Stimulated activated CD4-positive, alpha-beta T cell treated with anti-CD3 and anti-CD28 coated beads, Interleukin-1b, Interleukin-23, amount 100 ng/mL, for 1 hour (primary cell): ENCODE measurements around the gene YDJC.
"Not testable (repeated sequence)": the region's sequence is repeated elsewhere in the genome, so short reads cannot be mapped to it uniquely, and the experiment has no call there.

ENCODE experiments used
- DNase-seq, 2 donors: peaks; one replicate each; pipeline ENCODE4 v3.0.0-alpha.2; 2020; ENCODE audit warnings: low read depth in 2 of 2

The YDJC gene

DNA sequence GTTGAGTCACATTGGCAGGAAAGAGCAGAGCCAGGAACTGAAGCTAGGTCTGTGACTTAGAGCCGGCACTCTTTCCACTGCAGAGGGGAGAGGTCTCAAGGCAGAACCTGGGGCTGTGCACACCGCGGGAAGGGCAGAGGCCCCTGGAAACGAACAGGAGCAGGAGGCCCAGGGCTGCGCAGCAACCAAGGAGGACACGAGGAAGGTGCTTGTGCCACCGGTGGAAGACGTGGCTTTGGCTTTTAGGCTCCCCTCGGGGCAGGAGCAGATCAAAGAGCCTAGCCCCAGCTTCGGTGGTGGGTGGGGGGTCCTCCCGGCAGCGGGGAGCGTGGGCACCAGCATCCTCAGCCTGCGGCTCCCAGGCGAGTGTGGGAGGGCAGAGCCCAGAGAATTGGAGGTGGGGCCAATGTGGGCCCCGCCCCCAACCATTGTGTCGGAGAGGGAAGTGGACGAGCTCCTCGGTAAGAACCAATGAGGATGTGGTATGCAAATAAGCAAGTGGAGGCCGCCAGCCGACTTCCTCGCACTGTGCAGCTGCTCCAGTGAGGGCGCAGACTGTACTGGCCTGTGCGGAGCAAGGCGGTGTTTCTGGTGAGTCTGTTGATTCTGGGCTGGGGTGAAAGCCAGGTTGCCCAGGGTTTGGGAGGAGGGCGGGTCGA, 2.5 kb upstream of the YDJC start, which contains the start of gene CCDC116:
CCDC116 (plus strand) TSS at position 524 of the 659 bp plus-strand sequence. CDS start 422 bp downstream, outside the sequence.
- DNase-seq: no peak

DNA sequence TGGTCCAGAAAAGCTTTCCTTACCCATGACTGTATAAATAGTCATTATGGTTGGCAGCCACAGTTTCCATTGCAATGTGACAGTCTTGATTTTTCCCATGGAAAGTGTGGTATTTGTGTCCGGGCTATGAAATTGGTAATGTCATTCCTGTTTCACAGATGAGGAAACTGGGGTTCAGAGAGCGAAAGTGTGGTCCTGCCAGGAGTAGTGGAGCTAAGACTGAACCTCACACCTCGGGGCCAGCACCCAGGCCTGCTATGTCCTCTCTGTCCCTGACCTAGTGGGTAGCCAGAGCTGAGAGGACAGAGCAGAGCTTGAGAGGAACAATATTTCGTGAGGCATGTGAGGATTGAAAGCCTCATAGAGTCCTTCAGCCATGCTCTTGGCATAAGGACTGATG, 1.2 kb upstream of the YDJC start:
- DNase-seq: no peak

DNA sequence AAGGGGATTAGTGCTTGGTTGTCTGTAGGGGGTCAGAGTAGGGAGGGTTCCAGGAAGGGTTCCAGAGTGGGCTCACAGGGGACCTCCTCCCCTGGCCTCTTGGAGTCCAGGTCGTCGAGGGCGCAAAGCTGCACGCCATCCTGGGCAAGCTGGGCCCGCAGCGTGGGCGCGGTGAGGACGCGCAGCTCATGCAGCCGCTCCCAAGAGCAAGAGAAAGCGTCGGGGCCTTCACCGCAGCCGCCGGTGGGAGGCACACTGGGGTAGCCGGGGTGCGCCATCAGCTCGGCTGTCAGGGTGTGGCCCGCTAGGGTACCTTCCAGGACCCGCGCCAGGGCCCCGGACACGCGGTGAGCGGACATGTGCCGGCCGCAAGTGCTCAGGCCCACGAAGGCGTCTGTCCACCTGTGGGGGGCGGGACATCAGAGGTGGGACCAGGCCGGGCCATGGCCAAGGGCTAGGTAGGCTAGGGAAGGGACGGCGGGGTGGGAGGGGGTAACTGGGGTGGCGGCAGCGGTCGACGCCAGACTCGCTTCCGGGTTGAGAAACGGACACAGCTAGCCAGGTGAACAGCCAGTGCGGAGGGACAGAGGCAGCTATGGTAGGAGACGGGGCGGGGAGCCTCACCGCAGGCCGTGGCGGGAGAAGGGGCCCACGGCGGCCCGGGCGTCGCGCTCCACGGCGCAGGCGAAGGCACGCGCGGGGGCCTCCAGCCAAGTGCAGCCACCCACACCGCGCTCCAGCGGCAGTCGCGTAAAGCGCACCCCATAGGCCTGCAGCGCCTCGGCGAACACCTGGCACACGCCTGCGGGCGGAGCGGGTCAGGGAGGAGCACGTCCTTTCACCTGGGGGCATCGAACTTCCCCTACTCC, 1.2 kb downstream of the YDJC start:
- no peak for DNase-seq

DNA sequence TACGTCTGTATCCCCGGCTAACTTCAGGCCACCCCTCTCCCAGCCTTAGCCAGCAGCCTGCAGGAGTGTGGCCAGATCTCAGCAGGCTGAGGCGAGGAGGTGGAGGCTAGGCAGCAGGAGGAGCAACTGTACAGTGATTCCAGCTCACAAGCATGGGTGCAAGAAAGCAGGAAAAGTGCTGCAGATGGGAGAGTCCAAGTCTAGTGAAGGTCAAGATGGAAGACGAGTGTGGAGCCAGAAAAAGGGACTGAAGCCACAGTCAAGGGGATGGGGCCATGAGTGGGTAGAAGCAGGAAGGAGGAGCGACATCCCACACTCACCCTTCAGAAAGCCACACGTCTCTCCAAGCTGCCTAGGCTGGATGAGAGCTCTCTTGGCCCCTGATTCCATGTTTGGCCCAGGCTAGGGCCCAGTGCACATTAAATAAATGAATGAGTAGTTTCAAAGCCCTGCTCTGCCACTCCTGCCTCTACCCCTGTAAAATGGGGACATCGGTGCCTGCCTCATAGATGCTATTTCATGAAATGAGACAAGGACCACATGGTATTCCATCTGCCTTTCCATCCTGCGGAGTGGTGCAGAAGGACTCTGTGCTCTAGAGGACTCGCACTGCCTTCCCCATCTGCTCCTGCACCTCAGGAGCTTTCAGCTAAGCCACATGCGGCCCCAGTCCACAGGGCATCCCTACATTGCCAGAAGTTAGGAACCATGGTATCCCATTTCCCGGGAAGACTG, 2.9 kb downstream of the YDJC start:
- no peak for DNase-seq

DNA sequence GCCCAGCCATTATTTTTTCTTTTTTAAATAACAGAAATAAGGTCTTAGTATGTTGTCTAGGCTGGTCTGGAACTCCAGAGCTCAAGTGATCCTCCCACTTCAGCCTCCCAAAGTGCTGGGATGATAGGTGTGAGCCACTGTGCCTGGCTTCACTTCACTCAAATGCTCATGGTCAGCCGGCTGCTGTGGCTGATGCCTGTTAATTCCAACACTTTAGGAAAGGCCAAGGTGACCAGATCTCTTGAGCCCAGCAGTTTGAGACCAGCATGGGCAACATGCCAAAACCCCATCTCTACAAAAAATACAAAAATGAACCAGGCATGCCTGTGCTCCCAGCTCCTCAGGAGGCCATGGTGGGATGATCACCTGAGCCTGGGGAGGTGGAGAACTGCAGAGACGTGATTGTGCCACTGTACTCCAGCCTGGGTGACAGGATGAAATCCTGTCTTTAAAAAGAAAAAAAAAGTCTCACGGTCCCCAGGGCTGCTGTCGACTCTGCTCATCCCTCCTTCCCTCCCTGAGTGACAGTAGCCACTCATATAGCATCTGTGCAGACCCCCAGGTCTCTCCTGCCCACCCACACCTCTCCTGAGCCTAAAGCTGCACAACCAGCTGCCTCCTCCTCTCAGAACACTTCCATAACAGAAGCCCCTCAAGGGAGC, 3.6 kb downstream of the YDJC start:
- DNase-seq: no peak

DNA sequence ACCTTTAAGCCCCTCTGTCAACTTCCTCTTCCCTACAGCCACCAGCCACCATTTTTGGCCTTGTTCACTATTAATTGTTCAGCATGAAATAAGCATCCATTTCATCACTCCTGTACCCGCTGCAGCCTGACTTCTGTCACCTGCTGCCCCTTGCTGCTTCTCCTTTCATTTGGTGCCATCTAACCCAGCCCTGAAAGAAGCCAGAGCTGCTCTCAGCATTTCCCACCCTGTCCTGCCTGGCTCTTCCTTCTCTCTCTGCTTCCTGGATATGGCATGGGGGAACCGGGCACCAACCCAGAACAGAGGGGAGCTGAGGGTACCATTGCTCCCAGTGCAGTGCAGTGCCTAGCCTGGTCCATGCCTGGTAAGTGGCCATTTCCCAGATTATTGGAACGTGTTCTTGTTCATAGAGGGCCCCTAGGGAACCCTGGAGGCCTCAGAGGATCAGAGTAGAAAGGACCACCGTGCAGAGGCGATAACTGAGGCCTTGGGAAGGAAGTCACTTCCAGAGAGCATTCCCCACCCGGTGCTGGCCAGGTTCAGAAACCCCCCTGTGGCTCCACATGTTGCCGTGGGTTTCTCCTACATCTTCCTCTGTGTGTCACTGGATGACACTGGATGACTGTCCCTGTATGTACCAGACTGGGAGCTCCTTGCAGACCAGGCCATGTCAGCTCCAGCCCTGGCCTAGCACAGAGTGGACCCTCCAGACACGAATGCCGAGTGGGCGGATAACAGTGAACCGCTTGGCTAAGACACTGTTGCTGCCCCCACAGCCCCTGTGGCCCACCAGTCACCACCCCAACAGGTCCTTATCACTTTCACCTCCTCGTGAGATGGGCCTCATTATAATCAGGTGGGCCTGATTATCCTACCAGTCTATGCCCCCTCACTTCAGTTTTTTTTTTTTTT, 4.7 kb downstream of the YDJC start:
- DNase-seq: no peak

DNA sequence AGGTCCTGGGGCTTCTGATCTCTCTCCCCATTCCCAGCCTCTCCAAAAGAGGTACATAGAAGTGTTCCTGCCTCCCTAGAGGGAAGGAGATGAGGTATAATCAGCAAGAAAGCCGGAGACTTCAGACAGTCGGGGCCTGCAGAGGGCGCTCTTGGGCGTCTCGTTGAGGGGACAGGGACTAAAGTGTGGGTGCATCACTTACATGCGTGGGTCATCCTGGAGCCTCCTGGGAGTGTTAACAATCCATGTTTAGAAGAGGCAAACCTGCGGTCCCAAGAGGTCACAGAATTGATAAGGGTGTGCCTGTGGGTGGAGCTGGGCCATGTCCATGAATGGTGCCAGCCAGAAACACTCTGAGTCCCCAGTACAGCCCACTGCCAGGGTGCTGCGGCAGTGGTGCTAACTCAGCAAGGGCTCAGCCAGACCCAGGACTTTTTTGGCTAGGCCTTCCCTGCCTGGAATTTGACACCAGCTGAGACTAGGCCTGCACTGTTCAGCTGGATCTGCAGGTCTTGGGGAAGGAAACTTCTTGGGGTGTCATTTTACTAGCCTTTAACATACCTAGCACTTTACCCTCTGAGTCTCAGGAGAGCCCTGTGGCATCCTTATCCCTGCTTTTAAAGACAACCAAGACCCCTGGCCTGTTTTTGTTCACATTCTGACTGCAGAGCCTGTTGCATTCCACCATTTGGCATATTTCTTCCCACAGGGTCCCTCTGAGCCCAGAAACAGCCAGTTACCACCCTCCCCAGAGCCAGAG, 5.5 kb downstream of the YDJC start:
- DNase-seq: no peak

DNA sequence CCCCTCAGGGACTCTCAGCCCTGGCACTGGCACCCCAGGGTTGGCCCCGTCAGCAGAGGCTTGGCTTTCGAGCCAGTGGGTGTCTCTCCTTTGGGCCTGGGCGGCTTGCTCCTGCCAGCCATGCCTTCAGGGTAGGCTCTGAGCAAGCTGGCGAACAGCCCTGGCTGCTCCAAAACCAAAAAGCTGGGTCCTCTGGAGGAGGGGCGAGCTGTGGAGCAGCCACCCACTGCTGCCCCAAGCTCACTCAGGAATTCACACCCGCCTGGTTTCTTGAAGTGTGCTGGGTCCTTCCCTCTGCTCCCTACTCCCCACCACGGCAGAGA, 6.2 kb downstream of the YDJC start:
- DNase-seq: no peak

DNA sequence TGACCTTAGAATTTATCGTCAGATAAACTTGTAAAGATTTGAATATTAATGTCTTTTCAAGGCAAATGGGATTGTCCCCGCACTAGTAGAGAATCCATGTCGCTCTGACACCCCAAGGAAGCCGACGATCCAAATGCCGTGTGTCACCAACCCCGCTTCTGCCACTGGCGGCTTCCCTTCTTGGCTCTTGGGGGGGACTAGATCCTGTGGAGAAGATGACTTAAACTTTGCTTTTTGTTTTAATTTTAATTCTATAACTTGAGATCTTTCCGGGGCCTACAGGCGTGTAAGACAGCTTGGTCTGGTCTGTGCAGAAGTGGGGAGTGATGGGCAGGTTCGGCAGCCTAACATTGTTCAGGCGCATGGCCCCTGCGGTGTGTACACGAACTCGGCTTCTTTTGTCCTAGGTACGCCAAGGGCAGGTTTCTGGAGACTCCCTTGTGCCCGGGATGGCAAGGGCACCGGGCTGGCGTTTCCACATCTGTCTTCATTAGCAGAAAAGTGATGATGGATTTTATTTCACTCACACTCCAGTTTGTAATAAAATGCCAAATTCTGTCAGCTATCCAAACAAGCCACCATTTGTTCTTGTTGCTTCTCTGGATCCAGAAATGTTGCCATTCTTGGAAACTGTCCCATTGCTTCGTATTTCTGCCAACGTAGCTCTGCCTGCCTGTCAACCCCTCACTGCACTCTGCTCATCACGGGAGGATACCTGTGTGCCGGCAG, 6.7 kb downstream of the YDJC start:
- no peak for DNase-seq

DNA sequence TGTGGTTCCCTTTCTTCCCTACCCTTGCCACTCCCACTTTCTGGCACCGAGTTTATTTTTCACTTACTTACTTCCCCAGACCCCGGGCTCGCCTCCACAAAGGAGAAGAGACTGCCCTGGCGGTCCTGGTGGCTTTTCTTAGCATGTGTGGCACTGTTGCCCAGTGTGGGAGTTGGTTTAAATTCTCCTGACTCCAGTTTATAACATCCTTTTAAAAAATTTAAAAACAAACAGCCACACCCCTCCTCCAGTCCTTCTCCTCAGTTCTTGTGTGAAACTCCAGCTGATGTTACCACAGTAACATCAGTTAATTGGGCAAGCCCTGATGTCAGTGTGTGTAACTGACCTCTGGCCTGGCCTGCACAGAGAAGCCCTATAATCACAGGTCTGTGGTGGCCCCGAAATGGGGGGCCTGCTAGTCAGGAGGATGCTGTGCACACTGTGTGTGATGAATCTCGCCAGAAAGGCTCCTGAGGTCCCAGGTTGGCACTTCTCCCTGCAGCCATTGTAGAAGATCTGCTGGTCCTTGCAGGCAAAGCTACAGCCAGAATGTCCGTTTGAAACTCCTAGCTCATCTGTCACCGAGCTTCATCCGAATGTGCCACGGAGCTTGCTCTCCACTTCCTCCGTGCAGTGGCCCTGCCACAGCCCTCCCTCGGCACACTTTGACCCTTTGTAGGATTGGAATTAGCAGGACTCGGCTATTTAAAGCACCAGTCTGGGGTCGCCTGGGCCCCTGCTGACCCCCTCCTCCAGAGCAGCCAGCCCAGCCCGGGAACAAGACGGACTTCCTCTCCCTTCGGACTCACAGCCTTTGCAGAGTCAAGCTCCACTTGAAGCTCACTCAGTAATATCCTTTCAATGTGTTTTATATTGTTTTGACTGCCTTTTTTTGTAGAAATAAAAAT, 7.6 kb downstream of the YDJC start:
- DNase-seq: no peak

DNA sequence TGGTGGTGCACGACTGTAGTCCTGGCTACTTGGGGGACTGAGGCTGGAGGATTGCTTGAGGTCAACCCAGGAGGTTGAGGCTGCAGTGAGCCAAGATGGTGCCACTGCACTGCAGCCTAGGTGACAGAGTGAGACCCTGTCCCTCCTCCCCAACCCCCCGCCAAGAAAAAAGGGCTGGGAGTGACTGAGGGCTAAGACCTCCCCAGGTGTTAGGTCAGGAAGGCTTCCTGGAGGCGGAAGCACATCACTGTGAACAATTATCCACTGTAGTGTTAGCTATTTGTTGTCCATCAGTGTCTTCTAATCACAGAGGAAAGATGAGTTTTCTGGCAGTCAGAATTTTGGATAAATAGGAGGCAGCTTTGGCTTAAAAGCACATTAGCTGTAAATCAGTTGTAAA, 8.8 kb downstream of the YDJC start:
- DNase-seq: no peak

DNA sequence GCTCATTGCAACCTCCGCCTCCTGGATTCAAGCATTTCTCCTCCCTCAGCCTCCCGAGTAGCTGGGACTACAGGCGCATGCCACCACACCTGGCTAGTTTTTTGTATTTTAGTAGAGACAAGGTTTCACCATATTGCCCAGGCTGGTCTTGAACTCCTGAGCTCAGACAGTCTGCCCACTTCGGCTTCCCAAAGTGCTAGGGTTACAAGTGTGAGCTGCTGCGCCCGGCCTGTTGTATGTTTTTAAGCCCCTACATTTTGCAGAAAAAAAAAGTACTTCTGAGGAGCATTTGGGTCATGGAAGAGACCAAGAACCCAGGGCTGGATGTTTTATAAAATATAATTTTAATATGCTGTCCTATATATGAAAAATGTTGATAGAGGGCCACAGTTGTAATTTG, 12.5 kb downstream of the YDJC start:
- DNase-seq: not testable (repeated sequence)

DNA sequence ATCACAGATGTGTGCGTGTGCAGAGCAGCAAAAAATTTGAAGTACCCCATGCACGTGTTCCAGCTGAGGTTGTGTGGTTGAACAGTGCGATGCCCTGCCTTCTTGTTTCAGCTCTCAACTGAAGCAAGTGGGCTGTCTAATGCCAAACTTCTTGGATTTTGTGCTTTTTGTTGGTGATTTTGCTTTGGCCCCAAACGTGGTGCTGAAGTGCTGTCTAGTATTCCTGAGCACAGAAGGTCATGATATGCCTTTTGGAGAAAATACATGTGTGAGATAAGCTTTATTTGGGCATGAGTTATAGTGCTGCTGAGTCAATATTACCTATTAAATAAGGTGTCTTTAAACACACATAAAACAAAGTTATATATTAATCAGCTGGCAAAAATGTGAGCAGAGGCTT, 14.1 kb downstream of the YDJC start:
- no peak for DNase-seq

DNA sequence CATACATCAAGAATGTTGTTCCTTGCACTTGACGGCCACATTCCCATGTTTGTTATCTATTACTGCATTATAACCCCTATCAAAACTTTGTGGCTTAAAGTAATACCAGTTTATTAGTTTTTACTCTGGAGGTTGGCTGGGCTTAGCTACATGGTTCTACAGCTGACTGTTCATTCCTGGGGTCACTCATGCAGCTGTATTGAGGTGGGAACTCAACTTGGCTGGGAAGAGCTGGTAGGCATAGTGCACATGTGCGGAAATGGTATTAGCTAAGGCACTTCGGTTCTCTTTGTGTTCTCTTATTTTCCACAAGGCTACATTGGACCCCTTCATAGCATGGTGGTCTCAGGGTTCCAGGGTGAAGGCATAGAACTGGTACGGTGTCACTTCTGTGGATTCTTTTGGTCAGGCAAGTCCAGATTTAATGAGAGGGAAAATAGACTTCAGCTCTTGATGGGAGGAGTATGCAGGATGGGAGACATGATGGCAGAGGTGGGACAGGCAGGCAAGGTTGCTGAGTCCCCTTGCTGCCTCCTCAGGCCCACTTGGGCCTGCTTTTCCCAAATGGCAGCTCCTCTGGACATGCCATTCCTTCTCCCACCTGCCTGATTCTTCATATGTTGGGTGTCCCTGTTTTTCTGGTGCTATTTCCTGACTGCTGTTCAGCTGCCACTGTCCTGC, 16.1 kb downstream of the YDJC start:
- DNase-seq: no peak

DNA sequence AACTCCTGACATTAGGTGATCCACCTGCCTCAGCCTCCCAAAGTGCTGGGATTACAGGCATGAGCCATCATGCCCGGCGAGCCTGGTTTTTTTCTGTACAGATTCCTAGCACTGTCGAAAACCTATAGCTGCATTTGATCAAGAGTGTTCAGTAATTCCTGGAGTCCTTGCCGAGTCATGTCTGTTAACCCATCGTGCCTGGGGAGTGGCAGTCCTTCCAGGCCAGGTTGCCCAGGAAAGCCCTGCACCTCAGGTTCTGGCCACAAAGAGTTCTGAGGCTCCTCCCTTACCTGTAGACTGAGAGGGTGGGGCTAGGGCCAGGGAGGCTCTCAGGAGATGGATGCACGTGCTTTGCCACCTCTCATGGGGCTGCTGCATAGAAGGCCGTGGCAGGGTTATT, 17.0 kb downstream of the YDJC start:
- DNase-seq: no peak

DNA sequence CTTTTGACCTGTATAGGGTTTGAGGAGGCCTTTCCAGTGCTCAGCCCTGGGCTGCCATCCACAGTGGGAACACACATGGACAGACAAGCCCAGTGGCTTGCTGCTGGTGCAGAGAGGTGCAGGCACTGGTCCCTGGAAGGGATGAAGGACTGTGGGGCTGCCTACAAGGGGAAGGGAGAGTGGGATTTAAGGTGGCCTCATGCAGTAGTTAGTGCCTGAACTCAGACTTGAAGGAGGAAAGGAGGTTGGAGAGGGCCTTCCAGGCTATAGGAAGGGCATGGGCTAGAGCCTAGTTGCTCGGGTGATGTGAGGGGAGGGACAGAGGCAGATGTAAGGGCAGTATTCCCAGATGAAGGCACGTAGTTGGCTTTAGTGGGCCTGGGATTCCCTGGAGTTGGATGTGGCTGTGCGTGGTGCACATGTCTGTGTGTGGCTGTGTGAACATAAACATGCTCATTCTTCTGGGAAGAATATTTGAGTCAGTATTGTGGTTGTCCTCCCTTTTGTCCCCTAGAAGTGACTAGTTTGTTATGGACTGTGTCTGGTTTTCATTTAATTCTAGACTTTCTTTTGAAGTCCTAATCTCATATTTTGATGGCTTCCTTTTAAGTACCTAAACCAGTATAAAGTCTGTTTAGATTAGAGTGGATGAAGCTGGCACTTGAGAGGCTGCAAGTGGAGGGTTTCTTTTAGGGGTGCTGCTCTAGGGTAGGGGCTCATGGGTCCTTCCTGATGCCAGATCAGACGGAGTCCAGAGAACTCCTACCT, 18.4 kb downstream of the YDJC start:
- no peak for DNase-seq

DNA sequence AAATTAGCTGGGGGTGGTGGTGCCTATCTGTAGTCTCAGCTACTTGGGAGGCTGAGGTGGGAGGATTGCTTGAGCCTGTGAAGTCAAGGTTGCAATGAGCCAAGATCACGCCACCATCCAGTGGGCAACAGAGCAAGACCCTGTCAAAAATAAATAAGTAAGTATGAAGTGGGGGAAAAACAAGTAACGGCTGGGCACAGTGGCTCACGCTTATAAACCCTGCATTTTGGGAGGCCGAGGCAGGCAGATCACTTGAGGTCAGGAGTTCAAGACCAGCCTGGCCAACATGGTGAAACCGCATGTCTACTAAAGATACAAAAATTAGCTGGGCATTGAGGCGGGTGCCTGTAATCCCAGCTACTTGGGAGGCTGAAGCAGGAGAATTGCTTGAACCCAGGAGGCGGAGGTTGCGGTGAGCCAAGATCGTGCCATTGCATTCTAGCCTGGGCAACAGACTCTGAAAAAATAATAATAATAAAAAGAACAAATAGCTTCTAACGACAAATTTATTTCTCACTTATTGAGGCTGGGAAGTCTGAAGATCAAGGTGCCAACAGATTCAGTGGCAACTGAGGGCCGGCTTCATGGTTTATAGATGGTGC, 20.2 kb downstream of the YDJC start:
- DNase-seq: not testable (repeated sequence)
